HEK293 (cell line): ENCODE data around the gene SCARB2.

Source experiments
- CTCF ChIA-PET: fragments of 350-600 bp; formaldehyde crosslinking; extraction: SDS; loops from one replicate; lab custom pipeline; 2021; ENCODE audit warnings: antibody characterized with exemption; lab: Yijun Ruan, JAX
- POLR2A ChIA-PET: fragments of 300-600 bp; formaldehyde crosslinking; extraction: SDS; loops from one replicate; lab custom pipeline; 2020; ENCODE audit warnings: antibody characterized with exemption, inconsistent platforms; lab: Yijun Ruan, JAX
- H3K27ac ChIP-seq: fragments of 200-500 bp; sonication (Bioruptor generic); 2 replicates; pipeline ENCODE4 v1.5.1; 2014; ENCODE audit warnings: low read depth, low read length, control low read depth, inconsistent platforms; ENCODE audit errors: extremely low read depth
- H3K36me3 ChIP-seq, 2 experiments: fragments of 200-500 bp in 1 of 2; sonication (Bioruptor generic) in 1 of 2; 1 replicate in 1 of 2; 2 replicates in 1 of 2; pipeline ENCODE4 v1.5.1; 2014 to 2017; ENCODE audit warnings: inconsistent platforms in 2 of 2, low read length in 2 of 2; ENCODE audit not compliant: control insufficient read depth in 2 of 2, insufficient read depth in 1 of 2
- H3K4me1 ChIP-seq: fragments of 200-500 bp; sonication (Bioruptor generic); 2 replicates; pipeline ENCODE4 v1.5.1; 2014; ENCODE audit warnings: mild to moderate bottlenecking, low read length, inconsistent platforms; ENCODE audit not compliant: control insufficient read depth, insufficient read depth
- H3K4me3 ChIP-seq: 2 replicates; pipeline ENCODE4 v1.5.1; 2011; ENCODE audit warnings: low read depth, mild to moderate bottlenecking, control low read depth, low read length, moderate library complexity
- H3K9me3 ChIP-seq: fragments of 200-500 bp; sonication (Bioruptor generic); 2 replicates; pipeline ENCODE4 v1.5.1; 2014; ENCODE audit warnings: low read depth, low read length, inconsistent platforms; ENCODE audit not compliant: control insufficient read depth, insufficient read depth
- CTCF ChIP-seq: fragments of 450-650 bp; formaldehyde crosslinking; IDR thresholded peaks from 2 replicates; pipeline ENCODE4 v1.5.1; 2016; ENCODE audit warnings: missing biosample characterization, missing genetic modification characterization
- SCRT2 ChIP-seq: fragments of 450-650 bp; formaldehyde crosslinking; IDR thresholded peaks from 2 replicates; pipeline ENCODE4 v1.5.1; 2016; ENCODE audit warnings: missing biosample characterization, missing genetic modification characterization
- ZBTB17 ChIP-seq: fragments of 450-650 bp; formaldehyde crosslinking; IDR thresholded peaks from 2 replicates; pipeline ENCODE4 v1.5.1; 2016; ENCODE audit warnings: missing biosample characterization, missing genetic modification characterization
- ZFP37 ChIP-seq: fragments of 450-650 bp; formaldehyde crosslinking; IDR thresholded peaks from 2 replicates; pipeline ENCODE4 v1.5.1; 2016; ENCODE audit warnings: missing biosample characterization, missing genetic modification characterization
- ZNF174 ChIP-seq: fragments of 450-650 bp; formaldehyde crosslinking; IDR thresholded peaks from 2 replicates; pipeline ENCODE4 v1.5.0; 2017; ENCODE audit warnings: missing biosample characterization, mild to moderate bottlenecking, missing genetic modification characterization
- ZNF18 ChIP-seq: fragments of 450-650 bp; formaldehyde crosslinking; IDR thresholded peaks from 2 replicates; pipeline ENCODE4 v1.5.1; 2016; ENCODE audit warnings: missing biosample characterization, missing genetic modification characterization
- ZNF24 ChIP-seq: fragments of 450-650 bp; formaldehyde crosslinking; IDR thresholded peaks from 2 replicates; pipeline ENCODE4 v1.5.1; 2016; ENCODE audit warnings: missing biosample characterization, missing genetic modification characterization
- ZNF280D ChIP-seq: fragments of 450-650 bp; formaldehyde crosslinking; IDR thresholded peaks from 2 replicates; pipeline ENCODE4 v1.5.1; 2016; ENCODE audit warnings: missing biosample characterization, missing genetic modification characterization
- ZNF324 ChIP-seq: fragments of 450-650 bp; formaldehyde crosslinking; IDR thresholded peaks from 2 replicates; pipeline ENCODE4 v1.5.1; 2016; ENCODE audit warnings: missing biosample characterization, missing genetic modification characterization
- ZNF350 ChIP-seq: fragments of 450-650 bp; formaldehyde crosslinking; IDR thresholded peaks from 2 replicates; pipeline ENCODE4 v1.5.0; 2017; ENCODE audit warnings: missing biosample characterization, mild to moderate bottlenecking, missing genetic modification characterization
- ZNF362 ChIP-seq: fragments of 450-650 bp; formaldehyde crosslinking; IDR thresholded peaks from 2 replicates; pipeline ENCODE4 v1.5.1; 2016; ENCODE audit warnings: missing biosample characterization, missing genetic modification characterization
- ZNF366 ChIP-seq: fragments of 450-650 bp; formaldehyde crosslinking; conservative IDR thresholded peaks from 2 replicates; pipeline ENCODE4 v1.5.1; 2016; ENCODE audit warnings: missing biosample characterization, missing genetic modification characterization
- ZNF398 ChIP-seq: fragments of 450-650 bp; formaldehyde crosslinking; IDR thresholded peaks from 2 replicates; pipeline ENCODE4 v1.5.1; 2017; ENCODE audit warnings: missing biosample characterization, missing genetic modification characterization
- ZNF433 ChIP-seq: fragments of 450-650 bp; formaldehyde crosslinking; IDR thresholded peaks from 2 replicates; pipeline ENCODE4 v1.5.1; 2016; ENCODE audit warnings: missing biosample characterization, missing genetic modification characterization, low read depth
- ZNF626 ChIP-seq: fragments of 450-650 bp; sonication (Bioruptor Pico); formaldehyde crosslinking; IDR thresholded peaks from 2 replicates; pipeline ENCODE4 v1.5.1; 2018; ENCODE audit warnings: missing biosample characterization, missing genetic modification characterization, inconsistent platforms
- ZNF664 ChIP-seq: fragments of 450-650 bp; formaldehyde crosslinking; IDR thresholded peaks from 2 replicates; pipeline ENCODE4 v1.5.1; 2016; ENCODE audit warnings: missing biosample characterization, missing genetic modification characterization
- ZNF707 ChIP-seq: fragments of 450-650 bp; formaldehyde crosslinking; IDR thresholded peaks from 2 replicates; pipeline ENCODE4 v1.5.1; 2016; ENCODE audit warnings: missing biosample characterization, missing genetic modification characterization
- ZNF76 ChIP-seq: fragments of 450-650 bp; formaldehyde crosslinking; IDR thresholded peaks from 2 replicates; pipeline ENCODE4; 2016; ENCODE audit warnings: low read depth, missing biosample characterization, missing genetic modification characterization, borderline replicate concordance

SCARB2 gene

GRCh38 chr4:76234679-76235044 lies 21.0 kb upstream of the SCARB2 start:
- H3K4me3 ChIP-seq, result no peak overlapping the region
- H3K9me3 ChIP-seq, result no peaks in the 10 kb centered on the region
- H3K27ac ChIP-seq, result no peak overlapping the region
- no peaks in the 10 kb centered on the region for H3K36me3 ChIP-seq
- no peaks in the 10 kb centered on the region for H3K4me1 ChIP-seq
- ChIA-PET POLR2A (no interaction called here), CTCF (interaction anchor here (0.6 kb wide), 1 partner anchor 533 kb away, joined by 3 read pairs; no protein-coding TSS in a partner anchor)
- TF ChIP-seq SCRT2 (tag by site-specific recombination) (no peak), ZNF174 (no peak), ZNF707 (tag by site-specific recombination) (no peak), ZNF626 (tag by site-specific recombination) (no peak), ZBTB17 (tag by site-specific recombination) (no peak), ZNF76 (tag by site-specific recombination) (no peak), ZNF280D (no peak), ZFP37 (tag by site-specific recombination) (no peak), ZNF18 (tag by site-specific recombination) (no peak), ZNF24 (no peak), ZNF362 (no peak), ZNF664 (tag by site-specific recombination) (no peak), ZNF324 (tag by site-specific recombination) (no peak), CTCF (tag by site-specific recombination) (no peak), ZNF433 (tag by site-specific recombination) (no peak), ZNF398 (tag by site-specific recombination) (no peak), ZNF350 (tag by site-specific recombination) (no peak), ZNF366 (tag by site-specific recombination) (no peak)
